NCI-H69 (cell line): ENCODE measurements around the gene NFIA.
A peak's percentile ranks its signal among the peaks of the same experiment; 100 is the strongest.

Source experiments
- DNase-seq: peaks from one replicate; lab custom pipeline; 2025; lab: John Stamatoyannopoulos, UW

The NFIA gene

DNA sequence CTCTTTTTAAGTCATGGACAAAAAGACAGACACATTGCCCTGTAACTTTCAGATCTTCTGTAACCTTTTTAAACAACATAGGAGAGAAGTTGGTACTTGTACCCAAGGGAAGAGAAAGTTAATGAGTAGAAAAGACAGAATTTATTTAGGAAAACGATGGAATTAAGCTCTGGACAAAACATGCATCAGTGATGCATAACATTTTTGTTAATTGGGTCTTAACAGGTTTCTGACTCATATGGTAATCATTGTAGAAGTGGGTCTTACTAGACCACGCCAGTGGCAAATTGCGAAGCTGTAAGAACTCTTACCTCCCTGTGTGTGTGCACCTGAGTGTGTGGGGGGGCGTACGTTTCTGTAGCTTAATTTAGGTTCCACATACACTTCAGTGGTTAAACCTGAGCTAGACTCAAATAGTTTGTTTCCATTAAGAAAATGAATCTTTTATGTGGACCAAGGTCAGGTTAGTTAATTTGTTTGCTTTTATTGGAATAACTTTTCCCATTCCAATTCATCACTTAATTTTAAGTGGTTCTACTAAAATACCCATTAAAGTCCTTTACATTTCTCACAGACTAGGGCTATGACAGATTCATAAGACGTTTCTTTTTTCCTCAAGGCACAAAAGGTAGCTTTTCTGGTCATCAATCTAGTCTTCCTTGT lies 48.1 kb downstream of the NFIA start:
- DNase-seq = peak; percentile 6

DNA sequence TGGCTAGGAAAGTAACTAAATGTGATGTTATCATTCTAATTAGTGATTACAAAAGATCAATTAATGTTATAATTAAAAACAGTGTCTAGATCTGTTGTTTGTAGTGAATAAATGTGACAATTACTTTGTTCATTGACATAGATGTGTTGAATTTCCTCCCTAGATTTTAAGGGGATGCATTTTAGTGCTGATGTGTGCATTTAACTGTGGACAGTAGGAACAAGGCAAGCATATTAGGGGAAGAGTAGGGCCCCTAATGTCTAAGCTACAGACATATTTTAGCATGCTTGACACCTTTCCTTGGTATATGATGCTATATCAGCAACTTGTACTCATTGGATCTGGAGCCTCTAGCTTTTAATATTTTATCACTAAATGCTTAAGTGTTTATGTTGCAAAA lies 48.9 kb downstream of the NFIA start:
- DNase-seq = no peak

DNA sequence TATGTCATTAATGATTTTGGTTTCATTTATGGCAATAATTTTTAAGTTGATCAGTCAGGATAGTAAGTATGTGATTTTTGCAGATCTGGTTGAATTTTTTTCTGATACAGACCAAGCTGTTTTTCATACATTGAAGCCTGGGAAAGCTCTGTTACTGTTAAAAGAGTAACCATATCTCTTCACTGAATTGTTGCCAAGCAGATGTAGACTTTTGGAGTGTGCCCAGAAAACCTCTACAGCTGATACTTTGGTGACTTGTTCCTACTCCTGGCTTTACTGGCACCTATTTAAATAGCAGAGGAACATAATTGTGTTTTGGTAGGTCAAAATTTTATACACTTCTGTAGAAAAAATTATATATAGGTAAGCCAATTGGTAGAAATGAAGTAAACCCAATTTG lies 49.4 kb downstream of the NFIA start:
- peak; percentile 37 for DNase-seq

DNA sequence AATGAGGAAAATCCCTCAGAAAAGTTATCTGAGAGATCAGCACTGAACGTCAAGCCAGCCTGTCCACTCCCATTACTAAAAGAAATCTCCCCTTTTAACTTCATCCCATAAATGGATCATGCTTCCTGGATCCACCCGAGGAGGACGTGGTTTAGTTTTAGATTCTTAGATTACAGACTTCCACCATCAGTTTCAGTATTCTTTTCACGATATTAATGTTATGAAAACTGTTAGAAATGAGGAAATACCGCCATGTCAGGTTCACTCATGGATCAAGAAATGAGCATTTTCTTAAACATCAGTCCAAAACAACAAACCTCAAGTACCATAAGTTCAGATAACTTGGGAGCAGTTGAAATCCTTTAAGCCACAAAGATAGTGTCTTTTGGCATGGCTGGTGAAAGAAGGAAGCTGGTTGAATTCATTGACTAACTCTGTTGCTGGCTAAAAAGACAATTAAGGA lies 49.8 kb downstream of the NFIA start:
- no peak for DNase-seq

DNA sequence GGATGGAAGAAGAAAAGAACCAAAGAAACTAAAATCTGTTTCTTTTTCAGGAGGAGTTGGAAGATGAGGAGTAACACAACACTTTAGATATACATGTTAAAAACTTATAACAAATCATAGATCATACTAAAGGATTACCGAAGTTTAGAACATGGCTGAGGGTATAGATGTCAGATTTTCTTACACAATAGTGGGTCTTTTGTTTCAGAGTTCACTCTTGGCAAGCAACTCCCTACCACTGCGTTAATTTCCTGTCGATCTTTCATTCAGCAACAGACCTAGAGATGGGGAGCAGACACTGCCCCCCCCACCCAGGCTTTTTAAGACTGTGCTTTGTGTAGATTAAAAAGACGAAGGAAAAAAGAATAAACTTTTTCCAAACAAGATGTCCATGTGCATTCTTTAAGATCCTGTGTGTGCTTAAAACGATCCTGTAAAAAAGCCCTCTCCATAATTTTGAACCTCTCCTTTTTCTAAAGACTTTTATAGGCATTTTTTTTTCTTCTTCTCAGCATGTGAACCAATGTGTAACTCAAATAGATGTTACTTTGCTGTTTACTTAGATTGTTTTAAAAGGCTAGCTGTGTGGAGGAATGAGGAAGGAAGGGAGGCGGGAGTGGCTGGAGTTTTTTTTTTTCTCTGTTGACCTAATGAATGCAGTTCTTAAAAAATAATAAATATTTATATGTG lies 50.4 kb downstream of the NFIA start:
- peak; percentile 61 for DNase-seq

DNA sequence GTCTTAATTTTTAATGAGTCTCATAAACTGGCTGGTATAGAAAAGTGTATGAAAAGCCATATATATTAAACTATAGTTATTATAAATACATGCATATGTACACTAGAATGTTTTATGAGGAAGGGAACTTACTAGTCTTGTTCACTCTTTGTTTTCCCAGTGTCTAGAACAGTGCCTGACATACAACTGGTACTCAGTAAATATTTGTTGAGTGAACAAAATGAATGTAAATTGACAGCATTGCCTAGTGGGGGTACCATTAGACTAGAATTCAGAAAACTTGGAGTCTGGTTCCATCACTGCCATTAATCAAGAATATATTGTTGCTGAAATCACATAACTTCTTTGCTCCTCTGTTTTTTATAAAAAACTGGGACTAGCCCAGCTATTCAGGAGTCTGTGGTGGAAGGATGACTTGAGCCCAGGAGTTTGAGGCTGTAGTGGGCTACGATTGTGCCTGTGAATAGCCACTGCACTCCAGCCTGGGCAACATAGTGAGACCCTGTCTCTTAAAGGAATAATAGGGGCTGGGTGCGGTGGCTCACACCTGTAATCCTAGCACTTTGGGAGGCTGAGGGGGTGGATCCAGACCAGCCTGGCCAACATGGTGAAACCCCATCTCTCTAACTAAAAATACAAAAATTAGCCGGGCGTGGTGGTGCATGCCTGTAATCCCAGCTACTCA lies 51.1 kb downstream of the NFIA start:
- DNase-seq = peak; percentile 22

DNA sequence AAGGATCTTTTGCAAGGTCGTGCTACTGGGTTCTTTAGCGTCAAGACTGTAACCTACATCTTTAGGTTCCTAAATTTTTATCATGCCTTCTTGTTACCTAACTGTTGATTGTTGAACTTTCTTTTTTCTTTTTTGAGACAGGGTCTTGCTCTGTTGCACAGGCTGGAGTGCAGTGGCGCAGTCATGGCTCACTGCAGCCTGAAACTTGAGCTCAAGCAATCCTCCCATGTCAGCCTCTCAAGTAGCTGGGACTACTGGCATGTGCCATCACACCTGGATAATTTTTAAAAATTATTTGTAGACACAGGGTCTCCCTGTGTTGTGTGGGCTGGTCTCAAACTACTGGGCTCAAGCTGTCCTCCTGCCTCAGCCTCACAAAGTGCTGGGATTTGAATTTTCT lies 52.9 kb downstream of the NFIA start:
- peak; percentile 14 for DNase-seq

DNA sequence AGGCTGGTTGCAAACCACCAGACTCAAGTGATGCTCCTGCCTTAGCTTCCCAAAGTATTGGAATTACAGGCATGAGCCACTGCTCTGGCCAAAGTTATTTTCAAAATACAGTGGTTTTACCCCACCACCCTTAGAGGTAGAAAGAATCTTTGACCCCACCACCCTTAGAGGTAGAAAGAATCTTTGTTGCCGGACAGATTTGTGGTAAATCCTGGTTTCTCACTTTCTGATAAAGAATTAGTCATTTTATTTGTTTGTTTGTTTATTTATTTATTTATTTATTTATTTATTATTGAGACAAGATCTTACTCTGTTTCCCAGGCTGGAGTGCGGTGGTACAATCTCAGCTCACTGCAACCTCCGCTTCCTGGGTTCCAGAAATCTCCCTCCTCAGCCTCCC lies 55.9 kb downstream of the NFIA start:
- no peak for DNase-seq

DNA sequence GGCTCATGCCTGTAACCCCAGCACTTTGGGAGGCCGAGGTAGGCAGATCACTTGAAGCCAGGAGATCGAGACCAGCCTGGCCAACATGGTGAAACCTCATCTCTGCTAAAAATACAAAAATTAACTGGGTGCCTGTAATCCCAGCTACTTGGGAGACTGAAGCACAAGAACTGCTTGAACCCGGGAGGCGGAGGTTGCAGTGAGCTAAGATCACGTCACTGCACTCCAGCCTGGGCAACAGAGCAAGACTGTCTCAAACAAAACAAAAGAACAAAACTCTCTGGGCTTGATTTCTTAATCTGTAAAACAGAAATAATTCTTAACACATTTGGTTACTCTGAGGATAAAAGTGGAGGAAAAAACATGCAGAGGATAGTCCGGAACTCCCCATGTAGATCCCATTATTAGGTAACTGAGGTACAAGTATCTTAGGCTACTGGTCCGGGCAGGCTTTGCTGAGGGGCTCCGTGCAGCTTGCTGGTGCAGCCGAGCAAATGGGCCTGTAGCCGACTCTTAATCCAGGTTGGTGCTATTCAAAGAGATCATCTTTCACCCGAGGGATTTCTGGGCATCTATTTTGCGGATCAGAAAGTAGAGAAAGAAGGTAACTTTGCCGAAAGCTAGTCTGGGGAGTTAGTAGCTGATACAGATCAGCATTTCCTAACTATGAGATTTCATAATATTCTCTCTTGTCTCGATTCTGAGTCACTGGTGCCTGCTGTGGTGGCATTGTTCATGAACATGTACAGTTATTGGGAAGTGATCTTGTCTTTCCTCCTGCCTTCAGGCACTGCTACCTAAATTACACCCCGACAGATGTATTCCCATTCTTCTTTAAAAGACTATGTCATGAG lies 56.8 kb downstream of the NFIA start:
- peak; percentile 80 for DNase-seq

DNA sequence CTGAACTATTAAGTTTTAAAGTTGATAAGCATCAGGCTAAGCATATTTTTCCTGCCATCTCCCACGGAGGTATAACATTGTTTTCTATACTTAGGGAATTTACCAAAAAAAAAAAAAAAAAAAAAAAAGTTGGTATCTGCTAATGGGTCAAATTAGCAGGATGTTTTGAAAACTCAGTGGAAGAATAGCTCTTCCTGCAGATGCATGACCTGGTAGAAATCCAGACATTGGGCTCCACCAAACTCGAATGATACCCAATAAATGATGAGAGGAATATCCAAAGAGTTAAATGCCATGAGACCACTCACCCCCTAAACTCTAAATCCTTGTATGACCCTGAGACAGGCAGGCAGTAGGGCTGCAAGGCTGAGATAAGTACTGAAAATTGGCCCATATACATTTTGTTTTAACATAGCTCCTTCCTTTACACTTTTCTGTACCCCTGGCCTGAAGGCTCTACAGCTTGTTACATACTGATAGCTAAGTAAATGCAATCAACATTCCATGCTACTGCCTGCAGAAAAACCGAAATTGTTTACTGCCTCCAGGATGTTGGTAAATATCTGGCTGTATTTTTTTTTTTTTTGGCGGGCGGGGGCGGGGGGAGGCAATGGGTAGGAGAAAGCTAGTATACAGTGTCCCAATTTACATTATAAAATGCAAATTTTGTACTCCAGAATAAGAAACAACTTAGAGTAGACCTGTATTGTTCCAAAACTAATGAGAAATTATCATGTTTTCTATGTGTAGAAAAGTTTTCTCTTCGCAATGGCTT lies 57.6 kb downstream of the NFIA start:
- DNase-seq = peak; percentile 14

DNA sequence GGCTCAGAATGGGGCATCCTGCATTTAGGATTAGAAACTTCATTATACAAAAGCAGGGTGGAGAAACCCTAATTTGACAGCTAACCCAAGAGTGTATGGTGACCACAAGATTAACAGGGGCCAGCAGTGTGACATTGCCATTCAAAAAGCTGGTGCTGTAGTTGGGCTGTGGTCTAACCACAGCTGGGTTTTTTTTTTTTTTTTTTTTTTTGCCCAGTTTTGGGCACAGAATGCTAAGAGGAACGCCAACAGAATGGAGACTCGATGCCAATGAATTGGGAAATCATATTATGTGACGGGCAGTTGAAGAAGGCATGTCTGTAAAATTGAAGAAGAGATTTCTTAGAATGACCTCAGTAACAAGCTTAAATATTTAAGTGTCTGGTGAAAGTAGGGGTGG lies 58.4 kb downstream of the NFIA start:
- no peak for DNase-seq

DNA sequence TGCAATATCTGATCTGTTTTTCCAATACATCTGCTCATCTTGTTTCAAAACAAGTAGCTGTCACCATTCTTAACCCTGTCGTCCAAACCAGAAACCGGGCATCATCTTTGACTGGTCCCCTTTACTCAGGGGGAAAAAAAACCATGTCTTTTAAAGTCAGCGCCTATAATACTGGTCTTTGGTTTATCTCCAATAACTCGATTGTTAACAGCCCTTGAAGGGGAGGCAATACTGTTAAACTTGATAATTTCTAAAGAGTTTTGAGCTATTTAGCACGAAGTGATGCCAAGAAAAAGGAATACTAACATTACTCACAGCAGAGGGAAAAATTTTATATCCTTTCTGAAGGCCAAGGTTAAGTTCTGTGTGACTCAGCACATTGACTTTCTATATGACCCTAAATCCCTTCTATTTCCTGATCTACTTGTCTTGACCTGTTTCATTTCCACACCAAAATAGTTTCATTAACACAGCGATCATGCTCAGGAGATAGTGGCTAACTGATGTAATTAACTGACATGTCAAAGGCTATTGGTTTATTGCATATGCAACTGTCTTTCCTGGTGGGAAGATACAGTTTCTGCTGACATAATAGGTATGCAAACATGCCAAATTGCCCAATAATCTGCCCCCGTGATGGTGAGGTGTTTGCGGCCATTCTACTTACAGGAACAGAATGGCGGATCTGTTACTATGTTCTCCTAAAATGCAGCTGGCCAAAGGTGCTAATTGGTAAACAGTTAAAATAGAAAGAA lies 59.1 kb downstream of the NFIA start:
- peak; percentile 94 for DNase-seq

DNA sequence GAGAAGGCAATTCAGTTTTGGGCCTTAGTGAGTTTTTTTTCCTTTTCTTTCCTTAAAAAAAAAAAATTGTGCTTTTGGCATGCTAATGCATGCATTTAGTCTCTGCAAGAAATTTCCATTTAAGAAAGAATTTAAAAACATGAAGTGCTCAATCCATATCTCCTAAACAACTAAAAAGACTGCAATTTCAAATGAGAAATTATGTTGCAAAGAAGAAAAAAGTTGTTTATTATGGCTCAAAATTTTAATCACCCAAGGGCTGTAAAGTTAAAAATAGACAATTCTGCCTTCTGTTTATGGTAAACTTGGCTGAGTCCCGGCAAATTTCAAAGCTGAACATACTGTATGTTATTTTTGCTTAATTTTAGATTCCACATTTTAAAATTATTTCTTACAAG lies 59.7 kb downstream of the NFIA start:
- DNase-seq = no peak

DNA sequence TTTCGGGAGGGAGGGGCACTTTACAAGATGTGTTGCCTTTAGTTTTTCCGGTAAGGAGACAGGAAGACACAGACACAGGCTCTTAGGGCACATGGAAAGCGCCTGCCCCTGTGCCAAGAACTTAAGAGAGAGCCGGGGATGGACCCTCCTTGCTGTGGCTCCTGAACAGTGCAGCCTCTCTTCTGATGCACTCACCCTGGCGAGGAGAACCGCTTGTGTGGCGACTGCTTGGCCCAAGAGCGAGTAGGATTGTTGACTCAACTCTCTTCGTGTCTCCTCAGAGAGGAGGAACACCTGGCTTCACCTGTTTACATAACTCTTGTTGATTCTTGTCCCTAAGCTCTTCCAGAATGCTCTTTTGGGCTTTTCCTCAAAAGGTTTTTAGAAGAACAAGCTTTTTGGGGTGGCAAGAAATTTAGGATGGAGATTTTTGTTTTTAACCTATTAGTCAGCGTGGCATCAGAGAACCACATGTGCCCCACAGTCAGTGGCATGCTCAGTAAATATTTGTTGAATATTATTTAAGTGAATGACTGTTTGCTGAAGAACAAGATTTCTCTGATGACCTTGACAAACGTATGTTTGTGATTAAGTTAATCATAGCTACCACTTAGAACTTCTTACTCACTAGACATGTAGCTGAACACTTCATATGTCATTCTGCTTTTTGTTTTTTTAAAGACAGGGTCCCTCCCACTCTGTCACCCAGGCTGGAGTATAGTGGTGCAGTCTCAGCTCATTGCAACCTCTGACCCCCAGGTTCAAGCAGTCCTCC lies 60.6 kb downstream of the NFIA start:
- peak; percentile 90 for DNase-seq

DNA sequence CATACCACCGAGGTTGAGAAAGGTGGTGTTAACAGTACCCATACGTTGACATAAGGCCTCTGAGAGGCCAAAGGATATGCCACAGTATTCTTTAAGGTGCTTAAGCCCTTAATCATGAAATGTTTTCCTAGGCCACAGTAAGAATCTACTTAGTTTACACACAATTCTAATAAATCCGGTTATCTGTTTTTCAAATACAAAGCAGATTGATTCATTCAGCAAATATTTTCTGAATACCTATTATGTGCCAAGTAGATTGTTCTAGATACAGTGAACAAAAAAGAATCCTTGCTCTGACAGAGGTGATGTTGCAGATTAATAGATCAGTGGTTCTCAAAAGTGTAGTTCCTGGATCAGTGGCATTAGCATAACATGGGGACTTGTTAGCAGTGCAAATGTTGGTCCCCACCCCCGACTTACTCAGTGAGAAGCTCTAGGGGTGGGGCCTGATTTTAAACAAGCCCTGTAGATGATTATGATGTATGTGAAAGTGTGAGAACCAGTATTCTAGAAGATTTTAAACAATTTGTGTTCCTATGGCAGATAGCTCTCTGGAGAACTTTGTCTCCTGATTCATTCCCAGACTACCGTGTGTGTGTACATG lies 61.6 kb downstream of the NFIA start:
- DNase-seq = peak; percentile 6

DNA sequence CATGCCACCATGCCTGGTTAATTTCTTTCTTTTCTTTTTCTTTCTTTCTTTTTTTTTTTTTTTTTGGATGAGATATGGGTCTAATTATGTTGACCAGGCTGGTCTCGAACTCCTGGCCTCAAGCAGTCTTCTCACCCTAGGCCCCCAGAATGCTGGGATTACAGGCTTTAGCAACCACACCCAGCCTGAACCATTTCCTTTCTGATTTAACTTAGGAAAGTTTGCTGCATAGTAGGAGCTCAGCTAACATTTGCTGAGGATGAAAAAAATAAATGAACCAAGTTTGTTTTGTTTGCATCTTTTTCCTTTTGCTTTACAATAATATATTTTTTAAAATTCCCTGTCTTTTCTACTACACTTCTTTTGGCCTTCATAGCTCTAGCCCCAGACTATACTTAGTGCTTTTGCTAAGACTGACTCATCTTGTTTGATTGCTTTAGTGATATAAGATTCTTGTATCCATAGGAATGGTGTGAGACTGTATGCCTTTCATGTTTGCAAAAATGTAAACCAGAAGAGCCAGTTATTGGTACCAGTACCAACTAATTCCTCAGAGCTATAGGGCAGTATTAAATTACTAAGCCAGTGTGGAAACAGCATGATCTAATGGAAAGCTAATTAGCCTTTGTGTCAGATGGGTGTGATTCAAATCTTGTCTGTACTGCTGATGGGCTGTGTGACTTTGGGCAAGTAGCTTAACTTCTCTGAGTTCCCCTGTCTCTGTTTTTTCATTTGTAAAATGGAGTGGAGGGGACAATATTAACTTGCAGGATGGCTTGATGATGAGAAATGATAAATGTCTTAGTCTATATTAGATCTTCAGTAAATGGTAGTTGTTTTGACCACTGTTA lies 66.9 kb downstream of the NFIA start:
- peak; percentile 46 for DNase-seq

DNA sequence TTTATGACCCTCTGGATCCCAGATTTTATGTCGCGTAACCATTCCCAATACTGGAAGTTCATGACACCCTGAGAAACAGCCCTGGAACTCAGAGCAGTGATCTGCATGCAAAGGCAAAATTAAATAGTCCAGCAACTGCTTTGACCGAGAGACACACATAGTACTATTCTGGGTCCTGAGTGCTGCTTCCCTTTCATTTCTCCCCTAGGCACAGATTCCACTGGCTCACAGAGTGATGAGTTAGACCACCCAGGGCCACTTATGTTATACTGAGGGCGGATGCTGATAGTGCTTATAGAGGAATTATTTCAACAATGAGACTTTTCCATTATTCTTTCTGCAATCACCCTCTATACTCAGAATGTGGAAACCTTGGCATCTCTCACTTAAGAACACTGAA lies 69.2 kb downstream of the NFIA start:
- peak; percentile 36 for DNase-seq

DNA sequence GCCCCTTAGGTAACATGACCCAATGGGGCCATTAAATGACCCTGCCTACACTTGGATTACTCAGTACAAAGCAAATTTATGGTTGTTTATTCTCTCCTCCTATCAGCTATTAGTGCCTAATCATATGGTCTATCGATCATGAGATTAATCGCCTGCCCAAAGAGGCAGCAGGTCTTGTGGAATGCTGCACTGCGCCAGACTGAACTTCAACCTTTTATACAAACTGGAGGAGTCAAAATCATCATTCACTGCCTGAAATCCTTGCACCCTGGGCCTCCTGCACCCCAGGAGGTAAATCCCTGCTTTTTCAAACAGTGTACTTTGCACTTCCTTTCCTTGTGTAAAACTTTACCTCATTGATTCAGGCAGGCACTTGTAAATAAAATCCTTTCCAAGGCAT lies 69.7 kb downstream of the NFIA start:
- peak; percentile 59 for DNase-seq
